ENCODE data around the gene CCDC8. TPM values are rescaled to one million over a fixed set of nuclear protein-coding genes. Genes with fewer than 3 reads are reported as not detected.

The CCDC8 gene
- total and polyA plus RNA-seq, 2 experiments from 2014 or later = 5.6 to 16.5 TPM

DNA sequence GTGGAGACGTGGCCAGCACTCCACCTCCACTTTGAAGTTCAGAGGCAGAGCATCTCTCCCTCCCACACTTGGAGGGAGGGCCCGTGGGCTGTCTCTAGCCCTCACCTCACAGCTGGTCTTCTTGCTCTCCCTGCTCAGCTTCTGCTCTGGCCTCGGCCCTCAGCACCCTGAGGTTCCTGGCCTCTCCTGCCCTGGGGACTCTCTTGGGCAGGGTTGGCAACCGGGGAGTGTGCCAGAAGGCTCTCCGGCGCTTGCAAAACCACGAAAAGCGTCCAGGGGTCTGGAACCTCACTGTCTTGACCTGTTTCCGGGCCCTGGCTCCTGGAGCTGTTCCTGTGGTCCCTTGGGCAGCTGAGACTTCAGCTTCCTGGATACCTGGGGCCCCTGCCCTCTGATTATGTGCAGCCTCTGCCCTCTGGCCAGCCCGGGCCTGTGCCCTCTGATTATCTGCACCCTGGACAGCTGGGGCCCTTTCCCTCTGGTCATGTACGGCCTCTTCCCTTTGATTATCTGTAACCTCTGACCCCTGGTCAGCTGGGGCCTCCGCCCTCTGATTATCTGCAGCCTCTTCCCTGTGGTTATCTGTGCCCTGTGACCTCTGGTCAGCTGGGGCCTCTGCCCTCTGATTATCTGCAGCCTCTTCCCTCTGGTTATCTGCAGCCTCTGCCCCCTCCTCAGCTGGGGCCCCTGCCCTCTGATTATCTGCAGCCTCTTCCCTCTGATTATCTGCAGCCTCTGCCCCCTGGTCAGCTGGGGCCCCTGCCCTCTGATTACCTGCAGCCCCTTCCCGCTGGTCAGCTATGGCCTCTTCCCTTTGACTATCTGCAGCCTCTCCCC lies 2.1 kb downstream of the CCDC8 start:
- Mint-ChIP-seq H3K27ac (no peak overlapping the region), H3K27me3 (ENCODE audit: insufficient read depth, low read depth, poor library complexity) (peaks cover 50% of the 10 kb centered on the region), H3K36me3 (ENCODE audit: low read depth) (peaks cover 21% of the 10 kb centered on the region), H3K9me3 (peaks cover 3% of the 10 kb centered on the region; the same call in 2 of the 3 replicates), H3K4me1 (peaks cover 51% of the 10 kb centered on the region), H3K4me3 (peak overlapping the region; percentile 91)
- Histone ChIP-seq H3K36me3 (ENCODE audit: insufficient read depth) (no peaks in the 10 kb centered on the region), H2AFZ (no peak overlapping the region), H3F3A (replicated peaks; ENCODE audit: low read depth) (peaks cover 22% of the 10 kb centered on the region; the same call in 1 of the 2 replicates), H4K20me1 (replicated peaks; ENCODE audit: insufficient read depth) (peaks cover 16% of the 10 kb centered on the region), H3K4me2 (peak overlapping the region; percentile 100), H3K9me2 (ENCODE audit: insufficient read depth) (no peaks in the 10 kb centered on the region), H3K4me1 (ENCODE audit: insufficient read depth) (peaks cover 43% of the 10 kb centered on the region), H3K4me3 (peak overlapping the region; percentile 94), H3K27ac (ENCODE audit: low read depth) (no peak overlapping the region), H3K27me3 (ENCODE audit: insufficient read depth) (peaks cover 46% of the 10 kb centered on the region), H3K79me2 (replicated peaks; ENCODE audit: insufficient read depth) (peaks cover 28% of the 10 kb centered on the region)
- DNase-seq (ENCODE audit: low spot score) = no peak
- no peak for ATAC-seq
- TF ChIP-seq NANOG (IDR thresholded peaks at IDR 0.05; ENCODE audit: borderline replicate concordance) (no peak), STAT1 (IDR thresholded peaks at IDR 0.05; ENCODE audit: unreplicated experiment) (no peak), EZH2 (IDR thresholded peaks at IDR 0.05; ENCODE audit: low read depth, unreplicated experiment) (no peak), POLR2AphosphoS5 (IDR thresholded peaks at IDR 0.05; ENCODE audit: low read depth) (no peak), ZNF462 (CRISPR knock-in tag; IDR thresholded peaks at IDR 0.05) (no peak), REST (IDR thresholded peaks at IDR 0.05; ENCODE audit: unreplicated experiment) (no peak), EZH2phosphoT487 (IDR thresholded peaks at IDR 0.05; ENCODE audit: unreplicated experiment) (no peak), CREB1 (CRISPR knock-in tag; IDR thresholded peaks at IDR 0.05; ENCODE audit: low read depth) (no peak), JUNB (IDR thresholded peaks at IDR 0.05; ENCODE audit: unreplicated experiment) (no peak), ZNF114 (CRISPR knock-in tag; IDR thresholded peaks at IDR 0.05) (no peak), ZNF331 (CRISPR knock-in tag; IDR thresholded peaks at IDR 0.05; ENCODE audit: low read depth) (no peak)
- TF ChIP-seq, protein P1, sequence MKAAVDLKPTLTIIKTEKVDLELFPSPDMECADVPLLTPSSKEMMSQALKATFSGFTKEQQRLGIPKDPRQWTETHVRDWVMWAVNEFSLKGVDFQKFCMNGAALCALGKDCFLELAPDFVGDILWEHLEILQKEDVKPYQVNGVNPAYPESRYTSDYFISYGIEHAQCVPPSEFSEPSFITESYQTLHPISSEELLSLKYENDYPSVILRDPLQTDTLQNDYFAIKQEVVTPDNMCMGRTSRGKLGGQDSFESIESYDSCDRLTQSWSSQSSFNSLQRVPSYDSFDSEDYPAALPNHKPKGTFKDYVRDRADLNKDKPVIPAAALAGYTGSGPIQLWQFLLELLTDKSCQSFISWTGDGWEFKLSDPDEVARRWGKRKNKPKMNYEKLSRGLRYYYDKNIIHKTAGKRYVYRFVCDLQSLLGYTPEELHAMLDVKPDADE (IDR thresholded peaks at IDR 0.05) = no peak
- TF ChIP-seq, protein P2, sequence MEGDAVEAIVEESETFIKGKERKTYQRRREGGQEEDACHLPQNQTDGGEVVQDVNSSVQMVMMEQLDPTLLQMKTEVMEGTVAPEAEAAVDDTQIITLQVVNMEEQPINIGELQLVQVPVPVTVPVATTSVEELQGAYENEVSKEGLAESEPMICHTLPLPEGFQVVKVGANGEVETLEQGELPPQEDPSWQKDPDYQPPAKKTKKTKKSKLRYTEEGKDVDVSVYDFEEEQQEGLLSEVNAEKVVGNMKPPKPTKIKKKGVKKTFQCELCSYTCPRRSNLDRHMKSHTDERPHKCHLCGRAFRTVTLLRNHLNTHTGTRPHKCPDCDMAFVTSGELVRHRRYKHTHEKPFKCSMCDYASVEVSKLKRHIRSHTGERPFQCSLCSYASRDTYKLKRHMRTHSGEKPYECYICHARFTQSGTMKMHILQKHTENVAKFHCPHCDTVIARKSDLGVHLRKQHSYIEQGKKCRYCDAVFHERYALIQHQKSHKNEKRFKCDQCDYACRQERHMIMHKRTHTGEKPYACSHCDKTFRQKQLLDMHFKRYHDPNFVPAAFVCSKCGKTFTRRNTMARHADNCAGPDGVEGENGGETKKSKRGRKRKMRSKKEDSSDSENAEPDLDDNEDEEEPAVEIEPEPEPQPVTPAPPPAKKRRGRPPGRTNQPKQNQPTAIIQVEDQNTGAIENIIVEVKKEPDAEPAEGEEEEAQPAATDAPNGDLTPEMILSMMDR (conservative IDR thresholded peaks at IDR 0.05; ENCODE audit: low read depth in 2 of 2) = no peak
